SK-N-SH (cell line): ENCODE data around the gene GUCY2D.

Source experiments
- CHD2 ChIP-seq: fragments of 150-350 bp; IDR thresholded peaks from 2 replicates; pipeline ENCODE4 v1.6.1; 2018; ENCODE audit warnings: low read length; ENCODE audit not compliant: partially characterized antibody
- EP300 ChIP-seq, 2 experiments: IDR thresholded peaks; 2 replicates each; pipeline versions ENCODE4 v1.4.0 to v1.6.1; 2012; ENCODE audit warnings: borderline replicate concordance in 1 of 2, low read depth in 1 of 2, low read length in 1 of 2
- MXI1 ChIP-seq: IDR thresholded peaks from 2 replicates; pipeline ENCODE4 v1.6.1; 2012; ENCODE audit warnings: mild to moderate bottlenecking, low read depth, low read length, improper control_type of control experiment
- NFIC ChIP-seq: IDR thresholded peaks from 2 replicates; pipeline ENCODE4 v1.4.0; 2012; ENCODE audit warnings: borderline replicate concordance
- POLR2AphosphoS5 ChIP-seq: IDR thresholded peaks from 2 replicates; pipeline ENCODE4 v1.6.1; 2012; ENCODE audit warnings: low read depth, low read length
- RAD21 ChIP-seq: IDR thresholded peaks from 2 replicates; pipeline ENCODE4 v1.6.1; 2012; ENCODE audit warnings: mild to moderate bottlenecking, low read length
- RCOR1 ChIP-seq: fragments of 150-350 bp; IDR thresholded peaks from 2 replicates; pipeline ENCODE4 v1.6.1; 2017; ENCODE audit warnings: antibody characterized with exemption, low read length
- SMC3 ChIP-seq: IDR thresholded peaks from 2 replicates; pipeline ENCODE4 v1.6.1; 2012; ENCODE audit warnings: low read depth, low read length, improper control_type of control experiment
- TF ChIP-seq, protein P1 (sequence below): fragments of 200-600 bp; sonication (generic); IDR thresholded peaks from 2 replicates; pipeline ENCODE4 v1.6.1; 2017; ENCODE audit warnings: antibody characterized with exemption, mild to moderate bottlenecking, moderate library complexity
- TF ChIP-seq, protein P2 (sequence below): IDR thresholded peaks from 2 replicates; pipeline ENCODE4 v1.4.0; 2012; ENCODE audit warnings: low read depth, borderline replicate concordance

GRCh38 chr17:8013731-8014557, 11.5 kb downstream of the GUCY2D start:
- TF ChIP-seq RAD21 (no peak), RCOR1 (no peak), MXI1 (no peak), SMC3 (no peak), EP300 (IDR thresholded peaks at IDR 0.05; ENCODE audit: borderline replicate concordance in 1 of 2, low read depth in 1 of 2, low read length in 1 of 2) (no peak), POLR2AphosphoS5 (no peak), NFIC (no peak), CHD2 (no peak)
- TF ChIP-seq, protein P1, sequence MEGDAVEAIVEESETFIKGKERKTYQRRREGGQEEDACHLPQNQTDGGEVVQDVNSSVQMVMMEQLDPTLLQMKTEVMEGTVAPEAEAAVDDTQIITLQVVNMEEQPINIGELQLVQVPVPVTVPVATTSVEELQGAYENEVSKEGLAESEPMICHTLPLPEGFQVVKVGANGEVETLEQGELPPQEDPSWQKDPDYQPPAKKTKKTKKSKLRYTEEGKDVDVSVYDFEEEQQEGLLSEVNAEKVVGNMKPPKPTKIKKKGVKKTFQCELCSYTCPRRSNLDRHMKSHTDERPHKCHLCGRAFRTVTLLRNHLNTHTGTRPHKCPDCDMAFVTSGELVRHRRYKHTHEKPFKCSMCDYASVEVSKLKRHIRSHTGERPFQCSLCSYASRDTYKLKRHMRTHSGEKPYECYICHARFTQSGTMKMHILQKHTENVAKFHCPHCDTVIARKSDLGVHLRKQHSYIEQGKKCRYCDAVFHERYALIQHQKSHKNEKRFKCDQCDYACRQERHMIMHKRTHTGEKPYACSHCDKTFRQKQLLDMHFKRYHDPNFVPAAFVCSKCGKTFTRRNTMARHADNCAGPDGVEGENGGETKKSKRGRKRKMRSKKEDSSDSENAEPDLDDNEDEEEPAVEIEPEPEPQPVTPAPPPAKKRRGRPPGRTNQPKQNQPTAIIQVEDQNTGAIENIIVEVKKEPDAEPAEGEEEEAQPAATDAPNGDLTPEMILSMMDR, result no peak
- TF ChIP-seq, protein P2, sequence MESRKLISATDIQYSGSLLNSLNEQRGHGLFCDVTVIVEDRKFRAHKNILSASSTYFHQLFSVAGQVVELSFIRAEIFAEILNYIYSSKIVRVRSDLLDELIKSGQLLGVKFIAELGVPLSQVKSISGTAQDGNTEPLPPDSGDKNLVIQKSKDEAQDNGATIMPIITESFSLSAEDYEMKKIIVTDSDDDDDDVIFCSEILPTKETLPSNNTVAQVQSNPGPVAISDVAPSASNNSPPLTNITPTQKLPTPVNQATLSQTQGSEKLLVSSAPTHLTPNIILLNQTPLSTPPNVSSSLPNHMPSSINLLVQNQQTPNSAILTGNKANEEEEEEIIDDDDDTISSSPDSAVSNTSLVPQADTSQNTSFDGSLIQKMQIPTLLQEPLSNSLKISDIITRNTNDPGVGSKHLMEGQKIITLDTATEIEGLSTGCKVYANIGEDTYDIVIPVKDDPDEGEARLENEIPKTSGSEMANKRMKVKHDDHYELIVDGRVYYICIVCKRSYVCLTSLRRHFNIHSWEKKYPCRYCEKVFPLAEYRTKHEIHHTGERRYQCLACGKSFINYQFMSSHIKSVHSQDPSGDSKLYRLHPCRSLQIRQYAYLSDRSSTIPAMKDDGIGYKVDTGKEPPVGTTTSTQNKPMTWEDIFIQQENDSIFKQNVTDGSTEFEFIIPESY, result no peak
